HG03280 (cell line): ENCODE results near the gene AP2M1.
"Not testable (repeated sequence)": the region's sequence is repeated elsewhere in the genome, so short reads cannot be mapped to it uniquely, and the experiment has no call there.

Experiments used
- ATAC-seq: cut with Tn5 transposase; IDR thresholded peaks from one replicate; pipeline ENCODE4 v1.9.1; 2021; ENCODE audit warnings: mild to moderate bottlenecking, moderate library complexity; ENCODE audit not compliant: unreplicated experiment

Gene AP2M1

DNA sequence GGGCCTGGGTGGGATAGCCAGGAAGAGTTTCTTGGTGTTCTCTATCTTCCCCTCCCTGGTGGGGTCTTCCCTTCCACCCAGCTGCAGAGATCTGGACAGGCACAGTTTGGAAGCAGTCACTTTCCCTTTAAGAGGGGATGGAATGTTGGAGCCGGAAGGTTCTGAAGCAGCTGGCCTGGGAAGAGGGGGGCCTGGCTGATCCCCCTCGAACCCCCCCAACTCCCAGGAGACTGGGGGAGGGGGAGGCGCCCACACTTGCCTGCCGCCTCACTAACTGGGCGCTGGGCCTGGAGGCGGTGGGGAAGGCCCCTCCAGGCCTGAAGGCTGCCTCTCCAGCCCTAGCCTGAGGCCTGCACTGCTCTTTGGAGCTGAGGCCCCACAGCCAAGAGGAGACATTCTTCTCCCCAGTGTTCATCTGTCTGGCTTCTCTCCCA, 18.1 kb upstream of the AP2M1 start:
- no peak for ATAC-seq

DNA sequence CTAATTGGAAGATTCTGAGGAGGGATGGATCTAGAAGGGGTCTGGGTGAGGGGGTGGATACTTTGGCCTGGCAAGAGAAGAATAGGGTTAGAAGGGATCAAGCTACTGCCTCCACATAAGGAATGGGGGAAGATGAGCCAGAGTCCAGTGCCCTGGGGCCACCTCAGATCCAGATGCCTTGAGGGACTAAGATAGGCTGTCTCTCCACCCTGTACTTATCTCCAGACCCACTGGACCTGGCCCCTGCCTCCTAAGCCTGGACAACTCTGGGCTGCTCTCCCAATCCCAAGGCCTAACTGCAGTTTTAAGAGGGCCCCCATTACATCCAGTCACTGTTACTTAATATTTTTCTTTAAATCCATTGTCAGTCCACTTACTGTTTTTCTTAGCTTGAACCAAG, 17.4 kb upstream of the AP2M1 start:
- ATAC-seq = no peak

DNA sequence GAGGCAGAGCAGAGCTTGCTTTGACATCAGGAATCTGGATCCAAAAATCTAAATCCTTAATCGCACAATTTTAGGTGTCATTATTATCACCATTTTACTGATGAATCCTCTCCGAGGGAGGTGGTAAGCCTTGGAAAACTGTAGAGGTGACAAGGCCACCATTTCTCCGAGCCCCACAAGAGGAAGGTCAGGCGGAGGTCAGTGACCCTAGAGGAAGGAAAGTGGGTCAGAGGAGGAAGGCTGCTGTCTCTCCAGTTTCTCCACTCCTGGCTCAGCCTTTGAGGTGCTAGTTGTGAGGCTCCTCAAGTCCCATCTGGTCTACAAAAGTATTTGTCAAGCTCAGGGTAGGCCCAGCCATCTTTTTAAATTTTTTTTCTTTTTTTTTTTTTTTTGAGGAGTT, 16.3 kb upstream of the AP2M1 start:
- ATAC-seq = no peak

DNA sequence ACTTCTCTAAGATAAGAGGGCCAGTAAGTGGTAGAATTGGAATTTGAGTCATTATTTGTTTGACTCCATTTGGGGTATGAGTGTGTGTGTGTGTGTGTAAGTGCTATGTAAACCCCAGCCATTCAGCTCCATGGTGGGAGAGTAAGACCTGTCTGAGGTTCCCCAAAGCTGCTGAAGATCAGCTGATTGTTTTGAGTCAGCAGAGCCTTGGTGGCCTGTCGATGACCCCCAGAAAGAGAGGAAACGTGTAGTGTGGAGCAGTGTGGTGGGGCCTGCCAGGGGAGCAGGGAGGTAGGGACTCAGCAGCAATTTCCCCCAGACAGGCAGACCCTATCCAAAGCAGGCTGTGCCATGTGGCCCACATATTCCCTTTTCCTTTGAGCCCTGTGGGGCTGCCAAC, 14.2 kb upstream of the AP2M1 start:
- no peak for ATAC-seq

DNA sequence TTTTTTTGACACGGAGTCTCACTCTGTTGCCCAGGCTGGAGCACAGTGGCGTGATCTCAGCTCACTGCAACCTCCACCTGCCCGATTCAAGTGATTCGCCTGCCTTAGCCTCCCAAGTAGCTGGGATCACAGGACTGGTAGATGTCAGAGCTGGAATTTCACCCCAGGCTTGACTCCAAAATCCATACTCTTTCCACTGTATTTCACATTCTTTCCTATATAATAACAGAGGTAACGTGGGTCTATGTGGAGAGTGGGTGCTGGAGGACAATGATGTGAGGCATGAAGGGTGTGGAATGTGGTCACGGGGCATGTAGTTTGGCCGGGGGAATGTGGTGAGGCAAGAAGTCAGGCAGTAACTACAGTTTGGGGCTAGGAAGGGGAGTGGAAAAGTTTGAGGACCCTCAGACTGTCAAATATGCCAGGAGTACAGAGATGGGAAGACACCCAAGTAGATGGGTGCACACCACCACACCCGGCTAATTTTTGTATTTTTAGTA, 12.0 kb upstream of the AP2M1 start:
- ATAC-seq = not testable (repeated sequence)

DNA sequence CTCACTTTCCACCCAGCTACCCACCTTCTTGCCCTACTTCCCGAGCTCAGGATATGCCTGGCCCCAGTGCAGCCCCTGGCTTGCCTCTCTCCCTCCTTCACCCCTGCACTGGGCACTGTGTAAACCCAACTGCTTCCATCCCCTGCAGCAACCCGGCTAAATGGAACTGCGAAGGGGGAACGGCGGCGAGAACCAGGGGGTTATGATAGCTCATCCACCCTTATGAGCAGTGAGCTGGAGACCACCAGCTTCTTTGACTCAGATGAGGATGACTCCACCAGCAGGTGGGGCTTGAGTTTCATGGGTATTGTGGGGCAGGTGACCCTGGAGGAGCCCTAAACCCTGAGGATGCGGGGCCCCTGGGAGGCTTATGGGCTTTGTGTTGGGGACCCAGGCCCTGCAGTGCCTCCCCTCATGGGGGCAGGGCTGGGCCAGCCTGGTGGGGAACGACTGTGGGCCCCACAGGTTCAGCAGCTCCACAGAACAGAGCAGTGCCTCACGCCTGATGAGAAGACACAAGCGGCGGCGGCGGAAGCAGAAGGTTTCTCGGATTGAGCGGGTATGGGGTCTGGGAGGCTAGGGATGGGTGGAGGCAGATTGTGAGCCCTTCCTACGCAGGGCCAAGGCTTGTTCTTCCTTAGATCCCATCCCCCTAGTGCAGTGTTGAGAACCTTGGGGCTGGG, 9.9 kb upstream of the AP2M1 start:
- no peak for ATAC-seq

DNA sequence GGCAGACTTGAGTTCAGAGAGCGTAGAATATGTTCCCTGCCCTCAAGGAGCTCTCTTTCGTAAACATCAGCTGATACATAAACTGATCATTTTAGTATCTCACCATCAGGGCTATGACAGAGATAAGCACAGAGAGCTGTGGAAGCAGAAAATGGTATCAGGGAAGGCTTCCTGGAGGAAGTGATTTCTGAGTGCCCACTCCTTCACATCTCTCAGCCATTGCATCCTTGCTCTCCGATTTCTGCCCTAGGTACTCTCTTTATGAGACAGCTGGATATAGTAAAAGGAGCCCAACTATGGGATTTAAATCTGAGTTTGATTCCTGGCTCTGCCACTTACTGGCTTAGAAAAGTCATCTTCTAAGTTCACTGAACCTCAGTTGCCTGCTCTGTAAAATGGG, 9.1 kb upstream of the AP2M1 start:
- ATAC-seq = no peak

DNA sequence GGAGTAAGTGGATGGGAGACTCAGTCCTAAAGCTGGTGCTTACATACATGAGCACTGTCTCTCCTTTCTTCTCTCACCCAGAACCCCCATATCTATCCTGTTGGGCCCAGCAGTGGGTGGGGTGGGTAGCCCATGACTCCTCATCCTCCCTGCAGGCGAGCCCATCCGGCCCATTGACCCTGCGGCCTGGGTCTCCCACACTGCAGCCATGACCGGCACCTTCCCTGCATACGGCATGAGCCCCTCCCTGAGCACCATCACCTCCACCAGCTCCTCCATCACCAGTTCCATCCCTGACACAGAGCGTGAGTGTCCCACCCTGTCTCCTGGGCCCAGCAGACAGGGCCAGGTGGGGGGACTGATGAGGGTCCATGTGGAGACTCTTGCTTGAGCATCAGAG, 8.0 kb upstream of the AP2M1 start:
- no peak for ATAC-seq

DNA sequence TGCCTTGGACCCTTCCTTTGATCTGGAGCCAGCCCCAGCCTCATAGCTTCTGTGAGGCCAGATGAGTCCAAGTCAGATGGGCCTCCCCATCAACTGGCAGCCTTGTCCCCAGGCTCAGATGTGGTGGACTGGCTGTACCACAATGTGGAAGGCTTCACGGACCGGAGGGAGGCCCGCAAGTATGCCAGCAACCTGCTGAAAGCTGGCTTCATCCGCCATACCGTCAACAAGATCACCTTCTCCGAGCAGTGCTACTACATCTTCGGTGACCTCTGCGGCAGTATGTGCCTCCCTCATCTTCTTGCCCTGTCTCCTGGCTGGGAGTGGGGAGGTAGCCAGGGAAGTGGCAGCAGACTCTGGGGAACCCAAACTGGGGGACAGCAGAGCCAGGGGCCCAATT, 6.9 kb upstream of the AP2M1 start:
- no peak for ATAC-seq

DNA sequence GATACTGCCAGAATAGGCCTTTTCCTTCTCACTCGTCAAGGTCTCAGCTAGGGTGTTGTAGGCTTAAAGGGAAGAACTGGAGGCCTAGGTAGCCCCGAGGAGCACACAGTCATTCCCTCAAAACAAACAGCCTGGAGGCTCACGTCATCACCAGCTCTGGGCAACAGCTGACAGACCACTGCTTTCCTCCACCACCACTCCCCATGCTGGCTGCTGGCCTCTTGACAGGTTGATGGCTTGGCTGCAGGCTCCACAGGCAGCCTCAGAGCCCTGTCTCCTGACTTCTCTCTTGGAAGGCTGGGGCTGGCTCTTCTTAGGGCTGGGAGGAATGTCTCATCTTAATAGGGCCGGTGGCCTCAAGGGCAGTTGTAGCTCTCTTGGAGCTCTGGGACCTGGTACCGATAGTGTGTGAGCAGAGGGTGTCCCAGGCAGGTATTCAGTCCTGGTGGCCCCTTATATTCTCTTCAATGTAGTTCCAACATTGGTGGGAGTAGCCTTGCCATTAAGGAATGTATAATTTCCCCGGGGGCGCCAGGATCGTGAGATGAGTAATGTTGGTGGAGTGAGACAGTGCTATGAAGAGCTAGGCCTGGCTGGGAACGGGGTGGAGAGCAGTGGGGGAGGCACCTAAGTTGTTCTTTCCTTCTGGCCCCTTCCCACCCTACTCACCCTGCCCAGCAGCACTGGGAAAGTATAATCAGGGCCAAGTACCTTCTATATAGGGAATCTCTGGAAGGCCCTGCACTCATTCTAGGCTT, 6.1 kb upstream of the AP2M1 start:
- no peak for ATAC-seq

DNA sequence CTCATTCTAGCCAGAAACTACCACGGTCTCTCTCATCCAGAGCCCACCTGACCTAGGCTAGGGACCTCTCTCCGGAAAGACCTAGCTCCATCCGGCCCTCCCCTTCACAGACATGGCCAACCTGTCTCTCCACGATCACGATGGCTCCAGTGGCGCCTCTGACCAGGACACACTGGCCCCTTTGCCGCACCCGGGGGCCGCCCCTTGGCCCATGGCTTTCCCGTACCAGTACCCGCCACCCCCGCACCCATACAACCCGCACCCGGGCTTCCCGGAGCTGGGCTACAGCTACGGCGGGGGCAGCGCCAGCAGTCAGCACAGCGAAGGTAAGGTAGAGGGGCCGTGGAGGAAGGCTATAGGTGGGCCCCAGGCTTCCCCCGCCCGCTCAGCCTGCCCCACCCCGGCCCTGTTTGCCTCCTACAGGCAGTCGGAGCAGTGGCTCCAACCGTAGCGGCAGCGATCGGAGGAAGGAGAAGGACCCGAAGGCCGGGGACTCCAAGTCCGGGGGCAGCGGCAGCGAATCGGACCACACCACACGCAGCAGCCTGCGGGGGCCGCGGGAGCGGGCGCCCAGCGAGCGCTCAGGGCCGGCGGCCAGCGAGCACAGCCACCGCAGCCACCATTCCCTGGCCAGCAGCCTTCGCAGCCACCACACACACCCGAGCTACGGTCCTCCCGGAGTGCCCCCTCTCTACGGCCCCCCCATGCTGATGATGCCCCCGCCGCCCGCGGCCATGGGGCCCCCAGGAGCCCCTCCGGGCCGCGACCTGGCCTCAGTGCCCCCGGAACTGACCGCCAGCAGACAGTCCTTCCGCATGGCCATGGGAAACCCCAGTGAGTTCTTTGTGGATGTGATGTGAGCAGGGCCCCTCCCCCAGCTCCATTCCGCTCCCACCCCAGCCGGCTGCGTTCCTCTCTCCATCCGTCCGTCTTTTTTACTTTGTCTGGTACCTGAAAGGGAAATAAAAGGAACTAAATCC, 4.5 kb upstream of the AP2M1 start:
- ATAC-seq = no peak

DNA sequence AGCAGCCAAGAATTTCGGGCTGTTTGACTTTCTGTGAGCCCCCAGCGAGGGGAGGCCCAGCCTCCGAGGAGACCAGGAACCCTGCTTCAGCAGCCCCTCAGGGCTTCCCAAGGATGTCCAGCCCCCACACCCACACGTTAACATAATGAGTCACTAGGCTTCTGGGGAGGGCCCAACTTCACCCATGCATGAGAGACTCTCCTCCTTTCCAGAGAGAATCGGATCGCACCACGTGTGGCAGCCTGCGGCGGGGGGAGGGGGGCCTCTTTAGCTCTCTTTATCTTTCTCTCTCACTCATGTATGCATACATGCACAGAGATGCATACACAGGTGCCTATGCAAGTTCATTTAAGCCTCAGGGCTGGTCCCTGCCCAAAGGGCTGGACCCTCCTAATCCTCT, 3.1 kb upstream of the AP2M1 start:
- no peak for ATAC-seq

DNA sequence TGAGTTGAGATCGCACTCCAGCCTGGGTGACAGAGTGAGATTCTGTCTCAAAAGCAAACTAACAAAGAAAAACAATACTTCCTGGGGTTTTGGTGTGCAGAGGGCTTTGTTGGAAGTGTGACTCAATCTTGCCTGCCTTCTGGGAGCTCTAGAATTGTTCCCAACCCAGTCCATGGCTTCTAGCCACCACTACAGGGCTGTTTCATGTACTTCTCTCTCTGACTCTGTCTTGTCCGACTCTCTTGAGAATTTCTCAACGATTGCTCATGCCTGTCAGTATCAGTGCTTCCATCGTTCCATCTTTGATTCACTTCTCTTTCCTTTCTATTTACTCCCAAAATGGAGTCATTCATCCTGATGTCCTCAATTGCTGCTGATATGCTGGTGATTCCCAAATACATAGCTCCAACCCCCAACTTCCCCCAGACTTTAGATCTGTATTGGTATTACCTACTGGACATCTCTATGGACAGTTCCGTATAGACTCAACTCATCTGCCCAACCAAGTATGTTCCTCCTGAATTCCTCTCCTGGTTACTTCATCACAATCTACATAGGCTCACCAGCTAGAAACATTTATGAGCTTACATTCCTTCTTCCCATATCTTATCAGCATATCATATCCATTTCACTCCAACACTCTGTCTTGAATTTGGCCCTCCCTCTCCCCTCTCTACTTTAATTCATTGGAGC, 1.8 kb upstream of the AP2M1 start:
- ATAC-seq = no peak

DNA sequence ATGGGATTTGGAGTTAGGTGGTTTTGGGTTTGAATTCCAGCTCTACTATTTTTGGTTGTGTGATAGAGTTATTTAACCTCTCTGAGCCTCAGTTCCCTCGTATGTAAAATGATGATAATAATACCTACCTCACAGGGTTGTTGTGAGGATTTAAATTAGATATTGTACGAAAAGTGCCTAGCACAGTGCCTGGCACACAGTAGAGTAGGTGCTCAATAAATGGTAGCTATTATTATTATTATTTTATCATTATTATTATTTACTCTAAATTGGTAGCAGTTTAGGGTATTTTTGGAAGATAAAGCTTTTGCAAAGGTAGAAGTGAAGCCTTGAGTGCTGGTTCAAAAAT, 1.3 kb upstream of the AP2M1 start:
- no peak for ATAC-seq

DNA sequence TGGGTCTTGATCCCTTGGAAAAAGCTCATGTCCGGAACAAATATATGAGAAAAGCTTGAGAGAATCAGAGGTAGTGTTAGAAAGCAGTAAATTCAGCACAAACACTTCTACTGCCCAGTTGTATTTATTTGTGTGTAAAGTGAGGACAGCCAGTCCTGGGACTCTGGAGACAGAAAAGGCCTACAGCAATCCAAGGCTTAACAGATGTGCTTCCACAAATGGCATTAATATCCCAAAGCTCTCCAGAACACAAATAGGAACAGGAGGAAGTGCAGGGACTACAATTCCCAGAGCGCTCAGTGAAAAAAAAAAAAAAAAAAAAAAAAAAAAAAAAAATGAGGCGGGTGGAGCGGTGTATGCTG, 390 bp upstream of the AP2M1 start:
- ATAC-seq = no peak

DNA sequence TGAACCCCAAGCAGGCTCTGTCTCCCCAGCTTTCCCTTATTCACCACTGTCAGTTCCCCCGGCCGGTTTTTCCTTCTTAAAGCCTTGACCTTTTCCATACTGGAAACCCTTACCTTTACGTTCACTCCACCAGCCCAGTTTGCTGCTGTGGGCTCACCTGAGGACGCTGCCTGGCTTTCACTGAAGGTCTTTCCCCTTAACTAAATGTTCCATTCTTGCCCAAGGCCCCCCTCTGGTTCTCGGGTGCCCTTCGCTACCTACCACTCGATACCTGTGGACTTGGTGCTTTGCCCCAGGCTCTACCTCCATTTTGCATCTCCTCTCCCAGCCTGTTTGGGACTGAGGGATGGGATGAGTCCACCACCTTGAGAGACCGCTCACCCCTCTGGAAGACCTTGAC, 851 bp downstream of the AP2M1 start:
- ATAC-seq = no peak

DNA sequence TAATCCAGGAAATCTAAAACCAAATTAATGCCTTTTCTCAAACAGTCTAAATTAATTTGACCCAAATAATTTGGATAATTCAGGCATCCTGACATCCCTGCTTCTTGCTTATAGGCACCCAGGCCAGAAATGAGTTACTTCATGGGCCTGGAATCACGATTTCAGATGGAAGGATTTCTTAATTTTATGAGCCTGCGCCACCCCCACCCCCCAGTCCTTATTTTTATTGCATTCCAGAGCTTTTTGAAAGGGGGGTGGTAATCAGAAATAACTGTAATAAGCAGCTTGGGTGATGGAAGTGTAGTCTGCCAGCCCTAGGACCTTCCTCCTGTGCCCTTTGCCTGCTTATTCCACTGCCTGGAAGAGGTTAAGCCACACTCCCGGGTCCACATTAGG, 1.3 kb downstream of the AP2M1 start:
- ATAC-seq = no peak

DNA sequence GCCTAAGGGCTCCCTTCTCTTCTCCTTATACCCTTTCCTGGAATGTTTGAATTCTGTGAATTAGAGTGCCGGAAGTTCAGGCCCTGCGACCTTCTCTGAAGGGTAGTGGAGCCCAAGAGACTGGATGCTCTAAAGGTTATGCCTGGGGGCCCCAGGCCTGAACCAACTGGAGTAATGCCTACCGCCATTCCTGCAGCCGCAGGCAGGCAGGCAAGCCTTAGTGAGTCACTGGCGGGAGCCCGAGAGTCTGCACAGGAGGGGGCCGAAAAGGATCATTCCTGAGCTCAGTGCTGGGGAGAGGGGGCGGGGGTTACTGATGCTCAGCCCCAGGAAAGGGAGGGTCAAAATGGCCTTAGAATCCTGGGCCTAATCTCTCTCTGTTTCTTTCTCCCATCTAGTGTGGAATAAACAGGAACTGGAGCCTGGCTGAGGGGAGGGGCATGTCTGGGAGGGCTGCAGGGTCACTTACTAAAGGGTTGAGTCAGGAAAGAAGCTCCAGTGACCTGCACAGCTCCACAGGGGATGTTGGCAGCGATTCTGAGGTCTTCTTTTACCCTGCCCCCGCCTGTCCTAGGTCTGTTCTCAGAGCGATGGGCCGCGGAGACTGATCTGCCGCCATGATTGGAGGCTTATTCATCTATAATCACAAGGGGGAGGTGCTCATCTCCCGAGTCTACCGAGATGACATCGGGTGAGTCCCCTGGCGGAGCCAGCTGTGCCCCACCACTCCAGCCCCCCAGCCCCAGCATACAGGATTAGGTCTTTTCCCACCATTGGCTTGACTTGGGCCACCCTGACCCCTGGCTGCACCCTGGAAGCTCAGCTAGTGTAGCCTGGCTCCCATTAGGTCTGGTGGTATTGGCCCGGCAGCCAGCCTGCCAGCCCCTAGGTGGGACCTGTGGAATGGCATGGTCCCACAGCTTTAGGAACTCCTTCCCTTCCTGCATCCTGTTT, 2.0 kb downstream of the AP2M1 start:
- no peak for ATAC-seq

DNA sequence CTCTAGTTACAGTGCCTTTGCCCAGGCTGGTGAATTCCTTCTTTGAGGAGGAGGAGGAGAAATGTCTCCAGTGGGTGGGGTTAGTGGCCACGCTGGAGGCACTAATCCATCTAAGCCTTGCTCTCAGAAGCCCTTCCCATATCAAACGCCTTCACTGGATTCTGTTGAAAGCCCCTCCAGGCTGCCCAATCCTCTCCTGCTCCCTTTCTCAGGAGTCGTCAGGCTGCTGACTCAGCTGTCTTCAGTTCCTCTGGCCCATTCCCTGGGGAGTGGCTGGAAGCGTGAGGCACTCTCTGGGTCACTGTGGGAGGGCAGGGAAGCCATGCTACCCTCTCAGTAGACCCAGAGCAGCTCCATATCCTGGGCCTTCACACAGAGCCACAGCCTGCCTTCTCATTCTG, 2.7 kb downstream of the AP2M1 start:
- no peak for ATAC-seq

DNA sequence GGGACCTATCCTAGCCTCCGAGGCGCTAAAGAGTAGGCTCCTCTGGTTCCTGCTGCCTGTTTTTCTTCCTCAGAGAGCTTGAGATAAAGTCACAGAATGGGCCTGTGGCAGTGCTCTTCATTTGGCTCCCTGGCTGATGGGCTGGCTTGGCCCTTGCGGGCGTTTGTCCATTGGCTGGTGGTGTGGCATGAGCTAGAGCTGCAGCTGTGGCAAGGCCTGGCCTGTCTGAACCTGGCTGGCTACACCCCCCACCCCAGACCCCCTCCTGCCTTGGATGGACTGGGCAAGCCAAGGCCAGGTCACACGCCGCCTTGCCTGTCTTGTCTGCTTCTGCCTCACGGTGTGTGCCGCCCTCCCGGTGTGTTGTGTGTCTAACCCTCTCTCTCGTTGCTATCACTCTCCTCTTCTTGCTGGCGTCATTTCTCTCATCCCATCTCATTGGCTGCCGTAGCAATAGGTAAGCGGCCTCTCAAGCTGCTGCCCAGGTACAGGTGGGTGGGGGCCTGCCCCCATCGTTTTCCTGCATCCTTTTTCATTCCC, 3.2 kb downstream of the AP2M1 start:
- no peak for ATAC-seq
